ENCODE results near the gene RPIA.

Gene RPIA

DNA sequence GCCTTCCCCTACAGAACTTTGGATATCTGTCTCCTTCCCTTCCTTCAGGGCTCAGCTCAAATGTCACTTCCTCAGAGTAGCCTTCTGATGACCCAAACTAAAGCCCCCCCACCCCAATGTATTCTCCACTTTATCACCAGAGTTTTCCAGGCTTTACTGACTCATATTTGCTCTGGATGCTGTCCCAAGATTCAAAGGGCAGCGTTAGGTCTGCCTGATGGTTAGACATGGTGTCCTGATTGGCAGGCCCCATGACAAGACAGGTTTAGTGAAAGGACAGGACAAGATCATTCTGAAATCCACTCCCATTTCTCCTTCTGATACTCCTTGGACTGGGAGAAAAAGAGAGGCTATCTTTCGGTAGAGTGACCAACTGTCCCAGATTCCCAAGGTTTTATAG lies 22.6 kb upstream of the RPIA start:
- Mint-ChIP-seq H3K4me1 (ENCODE audit: low read depth in 2 of 2) (peaks cover 4% of the 10 kb centered on the region in 2 donors), H3K27ac (no peak overlapping the region), H3K36me3 (ENCODE audit: insufficient read depth) (peaks cover 2% of the 10 kb centered on the region)

DNA sequence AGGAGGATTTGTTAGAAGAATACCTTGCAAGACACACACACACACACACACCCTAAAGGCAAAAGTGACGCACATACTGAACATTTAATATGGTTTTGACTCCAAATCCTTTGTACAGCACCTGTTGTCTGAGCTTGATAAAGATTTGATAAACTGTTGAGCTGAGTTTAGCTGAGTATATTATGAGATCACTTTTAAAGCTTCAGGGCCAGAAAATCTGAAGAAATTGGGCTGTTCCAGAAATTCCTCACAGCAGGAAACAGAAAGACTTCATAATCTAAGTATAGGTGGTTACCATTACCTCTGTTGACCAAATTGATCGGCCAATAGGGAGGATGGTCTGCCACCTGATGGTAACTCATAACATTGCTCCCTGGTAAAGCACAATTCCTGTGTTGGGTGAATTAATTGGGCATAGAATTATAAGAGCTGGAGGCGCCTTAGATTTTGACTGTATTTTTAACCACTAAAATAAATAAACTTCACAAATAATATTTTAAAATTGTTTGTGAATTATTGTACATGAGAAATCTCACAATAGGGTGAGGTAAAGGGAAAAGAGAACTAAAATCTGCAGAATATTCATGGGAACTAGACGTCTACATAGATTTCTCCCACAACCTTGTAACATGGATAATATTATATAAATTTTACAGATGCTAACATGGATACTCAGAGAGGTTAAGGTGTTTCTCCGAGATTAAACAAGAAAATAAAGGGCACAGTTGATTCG lies 21.8 kb upstream of the RPIA start:
- peak; percentile 21 to 37 (median 23) for DNase-seq
- no peaks in the 10 kb centered on the region for H3K9me3 Mint-ChIP-seq
- peaks cover 4% of the 10 kb centered on the region in 2 donors for H3K4me1 Mint-ChIP-seq (ENCODE audit: low read depth in 2 of 2)
- peaks cover 2% of the 10 kb centered on the region for H3K36me3 Mint-ChIP-seq (ENCODE audit: insufficient read depth)
- H3K4me3 Mint-ChIP-seq, result no peak overlapping the region
- H3K27ac Mint-ChIP-seq, result no peak overlapping the region
- peak; percentile 80 for ATAC-seq (replicated peaks)
- H3K27me3 Mint-ChIP-seq, result peaks cover 0 to 7% of the 10 kb centered on the region in 2 donors

More for the DNA sequence above, 22.6 kb upstream of the RPIA start:
- Mint-ChIP-seq H3K9me3 (no peaks in the 10 kb centered on the region), H3K27me3 (peaks cover 0 to 7% of the 10 kb centered on the region in 2 donors), H3K4me3 (no peak overlapping the region)
- ATAC-seq (replicated peaks), result no peak
- no peak for DNase-seq

DNA sequence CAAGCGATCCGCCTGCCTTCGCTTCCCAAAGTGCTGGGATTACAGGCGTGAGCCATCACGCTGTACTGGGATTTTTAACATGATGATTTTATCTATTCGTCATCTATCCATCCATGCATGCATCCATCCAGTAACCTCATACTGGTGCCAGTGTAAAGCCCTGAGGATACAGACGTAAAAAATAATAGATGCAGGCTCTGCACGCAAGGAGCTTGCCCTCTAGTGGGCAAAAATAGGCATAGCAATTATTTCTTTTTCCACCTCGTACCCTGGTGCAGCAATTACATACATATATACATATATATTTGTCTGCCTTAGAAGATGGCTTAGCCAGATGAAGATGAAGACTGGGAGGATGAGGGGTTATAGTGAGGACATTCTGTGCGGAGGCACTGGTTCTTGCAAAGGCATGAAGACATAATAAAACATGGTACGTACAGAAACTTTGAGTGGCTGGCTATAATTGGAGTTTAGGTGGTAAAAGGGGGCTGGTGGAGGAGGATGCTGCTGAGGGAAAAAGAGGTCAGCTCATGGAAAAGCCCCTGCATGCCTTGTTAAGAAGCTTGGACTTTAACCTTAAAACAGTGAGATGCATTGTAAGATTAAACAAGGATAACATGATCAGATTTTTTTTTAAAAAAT lies 19.6 kb upstream of the RPIA start:
- H3K27ac Mint-ChIP-seq, result no peak overlapping the region
- peak; percentile 78 for ATAC-seq (replicated peaks)
- DNase-seq, result peak; percentile 15 to 25 (median 24)
- H3K27me3 Mint-ChIP-seq, result peaks cover 0 to 7% of the 10 kb centered on the region in 2 donors
- H3K9me3 Mint-ChIP-seq, result no peaks in the 10 kb centered on the region
- peaks cover 4% of the 10 kb centered on the region in 2 donors for H3K4me1 Mint-ChIP-seq (ENCODE audit: low read depth in 2 of 2)
- peaks cover 2% of the 10 kb centered on the region for H3K36me3 Mint-ChIP-seq (ENCODE audit: insufficient read depth)
- H3K4me3 Mint-ChIP-seq, result no peak overlapping the region

DNA sequence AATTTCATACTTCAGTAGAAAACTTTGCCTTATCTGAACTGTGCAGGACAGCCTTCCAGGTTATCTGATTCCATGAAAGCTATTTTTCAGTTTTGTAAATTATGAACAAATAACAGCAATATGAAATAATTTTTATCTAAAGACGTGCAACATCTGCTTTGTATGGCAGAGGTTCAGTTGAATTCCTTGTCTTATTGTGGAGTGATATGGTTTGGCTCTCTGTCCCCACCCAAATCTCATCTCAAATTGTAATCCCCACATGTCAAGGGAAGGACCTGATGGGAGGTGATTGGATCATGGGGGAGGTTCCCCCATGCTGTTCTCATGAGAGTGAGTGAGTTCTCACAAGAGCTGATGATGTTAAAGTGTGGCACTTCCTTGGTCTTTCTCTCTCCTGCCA lies 18.1 kb upstream of the RPIA start:
- Mint-ChIP-seq H3K36me3 (ENCODE audit: insufficient read depth) (peaks cover 2% of the 10 kb centered on the region), H3K9me3 (no peaks in the 10 kb centered on the region), H3K27ac (no peak overlapping the region), H3K4me1 (ENCODE audit: low read depth in 2 of 2) (peaks cover 4% of the 10 kb centered on the region in 2 donors), H3K27me3 (peaks cover 0 to 16% of the 10 kb centered on the region in 2 donors), H3K4me3 (no peak overlapping the region)
- DNase-seq, result no peak
- ATAC-seq (replicated peaks), result no peak

DNA sequence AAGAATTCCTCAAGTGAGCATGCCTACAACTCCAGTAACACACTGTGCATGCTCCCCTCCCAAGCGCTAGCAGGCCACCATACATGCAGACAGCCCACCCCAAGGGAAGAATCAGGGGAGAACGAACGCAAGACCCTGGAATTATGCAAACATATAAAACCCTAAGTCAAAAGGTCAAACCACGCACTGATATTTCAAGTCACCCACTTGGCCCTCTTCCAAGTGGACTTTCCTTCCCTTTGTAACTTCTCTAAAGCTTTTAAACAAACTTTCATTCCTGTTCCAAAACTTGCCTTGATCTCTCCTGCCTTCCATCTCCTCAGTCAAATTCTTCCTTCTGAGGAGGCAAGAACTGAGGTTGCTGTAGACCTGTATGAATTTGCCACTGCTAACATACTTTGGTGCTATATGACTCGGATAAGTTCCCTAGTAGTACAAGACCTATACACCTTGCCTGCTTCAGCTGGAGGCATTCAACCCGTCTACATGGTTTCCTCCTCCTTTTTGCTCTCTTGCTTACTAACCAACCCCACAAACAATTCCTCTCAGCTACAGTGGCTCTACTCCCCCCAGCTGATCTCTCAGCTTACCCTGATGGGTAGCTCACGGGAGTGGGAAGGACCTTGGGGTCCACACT lies 11.1 kb upstream of the RPIA start:
- ATAC-seq (replicated peaks) (no peak), DNase-seq (no peak)
- Mint-ChIP-seq H3K27me3 (peaks cover 14 to 37% of the 10 kb centered on the region in 2 donors), H3K36me3 (ENCODE audit: insufficient read depth) (no peaks in the 10 kb centered on the region), H3K4me3 (no peak overlapping the region), H3K9me3 (peaks cover 0 to 2% of the 10 kb centered on the region in 2 donors), H3K27ac (no peak overlapping the region), H3K4me1 (ENCODE audit: low read depth in 2 of 2) (no peaks in the 10 kb centered on the region)

- Mint-ChIP-seq H3K27me3 (peaks cover 14 to 37% of the 10 kb centered on the region in 2 donors), H3K9me3 (peaks cover 0 to 2% of the 10 kb centered on the region in 2 donors), H3K4me3 (no peak overlapping the region), H3K4me1 (ENCODE audit: low read depth in 2 of 2) (no peaks in the 10 kb centered on the region), H3K36me3 (ENCODE audit: insufficient read depth) (no peaks in the 10 kb centered on the region), H3K27ac (no peak overlapping the region)
- DNase-seq, result no peak
- ATAC-seq (replicated peaks), result no peak
These were observed 10.6 kb upstream of the RPIA start for GRCh38 chr2:88680916-88681315.

DNA sequence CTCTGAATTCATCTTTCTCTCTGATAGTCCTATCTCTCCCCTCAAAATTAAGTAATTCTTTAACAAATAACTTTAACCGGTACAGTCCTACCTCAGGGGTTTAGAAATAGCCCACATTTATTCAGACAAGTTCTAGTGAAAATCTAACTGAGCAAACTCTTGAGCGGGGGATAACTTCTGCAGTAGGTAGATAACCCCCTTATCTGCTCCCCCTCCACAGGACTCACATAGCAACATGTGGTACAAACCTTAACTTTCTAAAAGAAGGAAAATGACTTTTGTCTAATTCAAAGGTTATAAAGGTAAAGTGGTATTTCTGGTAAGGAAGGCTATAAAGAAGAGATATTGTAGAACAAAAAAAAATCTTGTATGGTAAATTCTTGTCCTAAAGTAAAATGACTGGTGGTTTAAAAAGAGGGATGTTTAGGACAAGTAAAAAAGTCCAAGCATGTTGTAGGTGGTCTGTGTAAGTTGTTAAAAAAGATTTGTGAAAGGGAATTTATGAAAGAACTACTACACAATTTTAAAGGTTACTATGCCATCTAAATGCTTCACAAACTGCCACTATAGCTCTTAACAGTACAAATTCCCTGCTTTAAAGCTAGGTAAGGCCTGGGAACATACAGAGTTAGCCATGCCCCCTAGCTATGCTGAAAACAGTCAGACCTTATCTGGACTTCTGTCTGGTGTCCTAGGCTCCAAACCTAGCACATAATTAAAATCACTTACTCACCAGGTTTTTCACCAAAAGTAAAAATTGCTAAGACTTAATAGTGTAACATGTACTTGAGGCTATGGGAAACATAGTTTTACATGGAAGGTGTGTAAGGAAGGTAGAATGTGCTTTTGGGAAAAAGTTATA lies 8.1 kb upstream of the RPIA start:
- no peak for DNase-seq
- ATAC-seq (replicated peaks), result no peak

GRCh38 chr2:88684519-88684918 lies 7.0 kb upstream of the RPIA start:
- peaks cover 12 to 24% of the 10 kb centered on the region in 2 donors for H3K27me3 Mint-ChIP-seq
- no peak for ATAC-seq (replicated peaks)
- peaks cover 0 to 2% of the 10 kb centered on the region in 2 donors for H3K9me3 Mint-ChIP-seq

More for the DNA sequence above, 8.1 kb upstream of the RPIA start:
- peaks cover 14 to 28% of the 10 kb centered on the region in 2 donors for H3K27me3 Mint-ChIP-seq
- no peak overlapping the region for H3K27ac Mint-ChIP-seq
- no peak overlapping the region for H3K4me3 Mint-ChIP-seq
- peaks cover 0 to 2% of the 10 kb centered on the region in 2 donors for H3K9me3 Mint-ChIP-seq
- no peaks in the 10 kb centered on the region for H3K4me1 Mint-ChIP-seq (ENCODE audit: low read depth in 2 of 2)
- no peaks in the 10 kb centered on the region for H3K36me3 Mint-ChIP-seq (ENCODE audit: insufficient read depth)

GRCh38 chr2:88686320-88686719 lies 5.2 kb upstream of the RPIA start:
- Mint-ChIP-seq H3K27me3 (peaks cover 7 to 8% of the 10 kb centered on the region in 2 donors), H3K4me3 (no peak overlapping the region), H3K9me3 (peaks cover 0 to 2% of the 10 kb centered on the region in 2 donors), H3K4me1 (ENCODE audit: low read depth in 2 of 2) (peaks cover 10 to 17% of the 10 kb centered on the region in 2 donors), H3K36me3 (ENCODE audit: insufficient read depth) (peaks cover 3% of the 10 kb centered on the region), H3K27ac (no peak overlapping the region)
- ATAC-seq (replicated peaks), result no peak
- DNase-seq, result no peak

More at GRCh38 chr2:88684519-88684918, 7.0 kb upstream of the RPIA start:
- H3K4me3 Mint-ChIP-seq, result no peak overlapping the region
- no peak for DNase-seq
- H3K36me3 Mint-ChIP-seq (ENCODE audit: insufficient read depth), result no peaks in the 10 kb centered on the region
- H3K4me1 Mint-ChIP-seq (ENCODE audit: low read depth in 2 of 2), result peaks cover 0 to under 1% of the 10 kb centered on the region in 2 donors
- H3K27ac Mint-ChIP-seq, result no peak overlapping the region

DNA sequence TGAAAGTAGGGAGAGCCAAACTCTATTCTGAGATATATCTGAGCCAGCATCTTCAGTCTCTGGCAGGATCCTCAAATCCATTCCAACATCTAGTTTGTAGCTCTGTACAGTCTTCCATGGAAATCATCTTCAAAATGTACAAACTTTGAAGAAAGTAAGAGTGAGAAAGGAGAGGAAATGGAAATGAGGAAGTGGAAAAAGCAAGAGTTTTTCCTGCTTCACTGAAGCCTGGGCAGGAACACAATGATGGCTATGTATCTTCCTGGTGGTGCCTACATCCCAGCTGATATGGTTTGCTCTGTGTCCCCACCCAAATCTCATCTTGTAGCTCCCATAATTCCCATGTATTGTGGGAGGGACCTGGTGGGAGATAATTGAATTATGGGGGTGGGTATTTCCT lies 4.1 kb upstream of the RPIA start:
- peaks cover 0 to 8% of the 10 kb centered on the region in 2 donors for H3K27me3 Mint-ChIP-seq
- H3K27ac Mint-ChIP-seq, result no peak overlapping the region
- ATAC-seq (replicated peaks) (no peak), DNase-seq (no peak)
- H3K4me3 Mint-ChIP-seq, result no peak overlapping the region
- H3K9me3 Mint-ChIP-seq, result peaks cover 0 to 2% of the 10 kb centered on the region in 2 donors
- peaks cover 4% of the 10 kb centered on the region for H3K36me3 Mint-ChIP-seq (ENCODE audit: insufficient read depth)
- H3K4me1 Mint-ChIP-seq (ENCODE audit: low read depth in 2 of 2), result peaks cover 17 to 25% of the 10 kb centered on the region in 2 donors

DNA sequence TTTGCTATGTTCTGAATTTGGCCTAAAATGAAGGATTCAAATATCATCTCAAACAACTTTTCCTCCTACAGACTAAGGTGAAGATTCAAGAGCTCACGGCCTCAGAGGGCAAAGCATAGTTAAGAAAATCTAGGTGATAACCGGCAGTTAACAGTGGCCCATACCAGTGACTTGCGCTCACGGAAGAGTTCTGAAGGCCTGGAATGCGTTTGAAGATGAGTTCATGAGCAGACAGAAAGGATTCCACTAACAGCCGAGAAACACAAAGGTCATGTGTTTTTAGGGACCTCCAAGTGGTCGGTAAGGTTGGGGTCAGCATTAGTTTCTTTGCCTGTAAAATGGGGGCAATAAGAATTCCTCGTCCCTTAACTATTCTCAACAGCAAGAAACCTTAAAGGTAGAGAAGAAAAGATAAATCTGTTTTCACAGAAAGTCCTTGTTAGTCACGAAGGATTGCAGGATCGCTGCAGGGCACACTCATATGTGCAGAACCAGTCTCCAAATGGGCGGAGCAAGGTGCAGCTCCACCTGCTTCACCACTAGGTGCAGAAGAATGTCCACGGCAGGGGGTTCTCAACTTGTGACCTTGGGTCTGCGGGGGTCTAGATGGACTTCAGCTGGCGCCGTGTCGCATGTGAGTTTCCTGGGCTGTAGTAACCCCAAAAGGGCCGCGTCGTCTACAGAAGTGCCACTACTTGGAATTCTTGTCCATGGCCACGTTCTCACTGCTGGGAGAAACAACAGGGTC lies 708 bp upstream of the RPIA start:
- peak; percentile 21 for ATAC-seq (replicated peaks)

DNA sequence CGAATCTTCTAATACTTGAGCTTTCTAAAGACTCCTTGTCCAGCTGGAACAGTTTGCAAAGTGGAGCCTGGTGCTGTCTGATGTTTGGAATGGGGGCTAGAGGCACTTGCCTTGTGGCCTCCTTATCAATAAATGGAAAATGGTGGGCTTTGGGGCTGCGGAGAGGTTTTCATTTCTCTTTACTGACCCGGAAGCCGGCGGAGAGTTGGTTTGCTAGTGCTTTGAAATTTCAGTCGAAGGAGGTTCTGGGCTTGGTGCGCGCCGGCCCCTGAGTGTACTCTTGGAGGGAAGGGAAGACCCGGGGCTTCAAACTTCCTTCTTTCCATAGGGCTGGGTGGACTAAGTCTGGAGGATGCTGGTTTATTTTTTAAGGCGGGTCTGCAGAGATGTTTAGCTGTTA lies 714 bp downstream of the RPIA start:
- DNase-seq (peak in 2 of 3 experiments; percentile 13 to 25), ATAC-seq (replicated peaks) (no peak)
- Mint-ChIP-seq H3K4me3 (peak overlapping the region; percentile 96 to 97), H3K36me3 (ENCODE audit: insufficient read depth) (peaks cover 4% of the 10 kb centered on the region), H3K27ac (peak overlapping the region; percentile 90 to 97), H3K27me3 (no peaks in the 10 kb centered on the region), H3K4me1 (ENCODE audit: low read depth in 2 of 2) (peaks cover 45 to 47% of the 10 kb centered on the region in 2 donors), H3K9me3 (no peaks in the 10 kb centered on the region)

More for the DNA sequence above, 708 bp upstream of the RPIA start:
- DNase-seq, result peak in 2 of 3 experiments; percentile 33 to 37
- Mint-ChIP-seq H3K27ac (peak overlapping the region; percentile 90 to 97), H3K4me1 (ENCODE audit: low read depth in 2 of 2) (peaks cover 41 to 42% of the 10 kb centered on the region in 2 donors), H3K9me3 (no peaks in the 10 kb centered on the region), H3K4me3 (peak overlapping the region; percentile 96 to 97), H3K36me3 (ENCODE audit: insufficient read depth) (peaks cover 4% of the 10 kb centered on the region), H3K27me3 (no peaks in the 10 kb centered on the region)
